Ishikawa (cell line): ENCODE data around the gene ZNF155.

Experiments
- EP300 ChIP-seq: IDR thresholded peaks from 2 replicates; pipeline ENCODE4 v1.6.1; 2012; ENCODE audit warnings: borderline replicate concordance
- NFIC ChIP-seq: IDR thresholded peaks from 2 replicates; pipeline ENCODE4 v1.6.1; 2012
- RAD21 ChIP-seq: IDR thresholded peaks from 2 replicates; pipeline ENCODE4 v1.6.1; 2012; ENCODE audit warnings: low read depth
- TAF1 ChIP-seq: IDR thresholded peaks from 2 replicates; pipeline ENCODE4 v1.6.1; 2012; ENCODE audit warnings: low read depth, mild to moderate bottlenecking
- TF ChIP-seq, protein P1 (sequence below): IDR thresholded peaks from 2 replicates; pipeline ENCODE4 v1.6.1; 2012

DNA sequence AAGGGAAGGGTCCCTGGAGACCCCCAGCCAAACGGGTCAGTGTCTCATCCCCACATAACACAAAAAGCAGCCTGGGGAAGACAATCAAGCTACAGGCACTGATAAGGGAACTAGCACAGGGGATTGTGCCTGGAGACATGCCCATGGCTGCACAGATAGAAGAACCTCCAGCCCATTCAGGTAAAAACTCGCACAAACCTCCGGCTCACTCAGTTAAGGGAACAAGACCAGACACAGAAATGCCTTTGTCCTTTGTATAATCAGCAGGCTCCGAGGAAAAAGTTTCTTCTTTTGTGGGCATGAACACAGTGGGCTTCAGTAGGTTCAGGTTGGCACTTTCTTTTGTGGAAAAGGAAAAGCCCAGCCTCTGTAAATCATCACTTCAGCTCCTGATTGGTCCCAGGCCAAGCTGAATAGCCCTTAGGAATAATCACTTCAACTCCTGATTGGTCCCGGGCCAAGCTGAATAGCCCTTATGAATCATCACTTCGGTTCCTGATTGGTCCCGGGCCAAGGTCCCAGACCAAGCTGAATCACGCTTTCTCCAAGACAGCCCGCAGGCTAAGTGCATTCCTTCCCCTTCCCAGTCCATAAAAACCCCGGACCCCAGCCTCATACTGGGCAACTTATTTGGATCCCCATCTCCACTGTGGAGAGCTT is 13.8 kb downstream of the ZNF155 start:
- TF ChIP-seq TAF1 (no peak), NFIC (no peak), EP300 (no peak), RAD21 (no peak)
- TF ChIP-seq, protein P1, sequence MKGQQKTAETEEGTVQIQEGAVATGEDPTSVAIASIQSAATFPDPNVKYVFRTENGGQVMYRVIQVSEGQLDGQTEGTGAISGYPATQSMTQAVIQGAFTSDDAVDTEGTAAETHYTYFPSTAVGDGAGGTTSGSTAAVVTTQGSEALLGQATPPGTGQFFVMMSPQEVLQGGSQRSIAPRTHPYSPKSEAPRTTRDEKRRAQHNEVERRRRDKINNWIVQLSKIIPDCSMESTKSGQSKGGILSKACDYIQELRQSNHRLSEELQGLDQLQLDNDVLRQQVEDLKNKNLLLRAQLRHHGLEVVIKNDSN: no peak
